GM12801 (cell line): ENCODE data around the gene NRP2.

Experiments used
- CTCF ChIP-seq: IDR thresholded peaks from one replicate; pipeline ENCODE4 v1.5.1; 2011; ENCODE audit warnings: control low read depth; ENCODE audit not compliant: insufficient read length; ENCODE audit errors: extremely low read depth

The NRP2 gene

DNA sequence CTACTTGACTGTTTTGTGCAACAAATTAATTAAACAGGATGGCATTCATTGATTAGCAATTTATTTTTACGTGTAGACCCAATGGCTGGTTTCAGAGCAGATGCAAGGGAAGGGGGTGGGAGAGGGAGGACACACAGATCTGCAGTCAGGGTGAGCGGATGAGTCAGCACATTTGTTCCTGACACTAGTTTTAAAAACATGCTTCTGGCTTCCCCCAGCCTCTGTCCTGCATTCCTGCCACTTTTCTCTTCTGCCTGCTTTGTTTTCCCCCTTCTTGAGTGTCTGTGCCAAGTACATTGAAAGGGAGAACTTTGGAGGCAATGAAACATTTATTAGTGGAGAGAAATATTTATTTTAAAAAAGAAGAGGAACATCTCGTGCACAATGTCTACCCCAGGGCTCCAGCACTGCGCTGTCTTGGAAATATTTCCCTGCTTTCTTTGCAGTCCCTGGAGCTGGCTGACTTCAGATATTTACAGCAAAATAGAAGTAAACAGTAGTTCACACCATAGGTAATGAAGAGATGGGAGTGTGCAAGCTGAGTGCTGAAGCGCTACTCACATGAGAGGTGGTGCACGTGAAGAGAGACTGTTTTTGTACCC, 52.2 kb downstream of the NRP2 start:
- TF ChIP-seq CTCF = no peak

GRCh38 chr2:205738117-205738968, 56.0 kb downstream of the NRP2 start:
- TF ChIP-seq CTCF = no peak

- TF ChIP-seq CTCF = no peak
Observed at GRCh38 chr2:205739620-205740019, 57.3 kb downstream of the NRP2 start.

GRCh38 chr2:205740381-205740780, 58.1 kb downstream of the NRP2 start:
- no peak for TF ChIP-seq CTCF

- TF ChIP-seq CTCF = no peak
Observed at GRCh38 chr2:205741256-205741978, 59.1 kb downstream of the NRP2 start.

DNA sequence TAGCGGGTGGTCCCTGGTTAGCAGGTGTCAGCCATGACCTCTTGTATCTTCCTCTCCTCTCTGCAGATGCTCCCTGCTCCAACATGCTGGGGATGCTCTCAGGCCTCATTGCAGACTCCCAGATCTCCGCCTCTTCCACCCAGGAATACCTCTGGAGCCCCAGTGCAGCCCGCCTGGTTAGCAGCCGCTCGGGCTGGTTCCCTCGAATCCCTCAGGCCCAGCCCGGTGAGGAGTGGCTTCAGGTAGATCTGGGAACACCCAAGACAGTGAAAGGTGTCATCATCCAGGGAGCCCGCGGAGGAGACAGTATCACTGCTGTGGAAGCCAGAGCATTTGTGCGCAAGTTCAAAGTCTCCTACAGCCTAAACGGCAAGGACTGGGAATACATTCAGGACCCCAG, 60.8 kb downstream of the NRP2 start:
- TF ChIP-seq CTCF = no peak

DNA sequence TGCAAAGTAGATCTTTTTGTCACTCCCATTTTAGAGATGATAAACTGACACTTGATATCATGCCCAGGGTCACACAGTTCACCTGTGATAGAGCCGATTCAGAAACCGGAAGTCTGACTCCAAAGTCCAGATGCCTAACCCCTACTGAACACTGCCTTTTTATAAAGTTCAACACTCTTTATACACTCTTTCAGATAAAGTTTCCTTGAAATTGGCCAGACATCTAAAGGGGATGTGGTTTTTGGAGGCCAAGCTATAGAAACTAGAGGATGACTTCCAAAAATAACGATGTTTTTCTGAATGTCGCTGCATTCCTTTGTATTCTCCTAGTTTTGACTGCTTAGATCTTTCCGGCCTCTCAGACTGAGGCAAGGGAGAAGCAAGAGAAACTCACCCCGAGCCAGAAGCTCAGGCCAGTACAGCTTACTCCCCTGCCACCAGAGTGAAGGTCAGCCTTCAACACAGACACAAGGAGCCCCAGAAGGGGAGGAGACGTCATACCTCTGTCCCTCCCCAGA, 61.8 kb downstream of the NRP2 start:
- TF ChIP-seq CTCF = no peak
